K562 (cell line): ENCODE results near the gene NAA80. TPM values are rescaled to one million over a fixed set of nuclear protein-coding genes. Genes with fewer than 3 reads are reported as not detected.

Experiments used
- ATAC-seq: fragments of 200-7000 bp; cut with Tn5 transposase; 3 replicates; pipeline ENCODE4 v1.9.1; 2020; ENCODE audit warnings: moderate library complexity
- BruUV-seq: library from RNA; stranded (reverse); fragments of 400-500 nt; replicated peaks from 2 replicates; lab custom pipeline; 2021; lab: Mats Ljungman, UMichigan
- CTCF ChIA-PET: fragments of 300-600 bp; formaldehyde crosslinking; extraction: SDS; loops from one replicate; lab custom pipeline; 2021; ENCODE audit warnings: low intra/inter-chr PET ratio; lab: Yijun Ruan, JAX
- POLR2A ChIA-PET: fragments of 300-600, 350-650 bp; sonication (Branson Sonifier 250); formaldehyde crosslinking; extraction: SDS; loops from one replicate; lab custom pipeline; 2021; ENCODE audit warnings: antibody characterized with exemption, inconsistent platforms; lab: Yijun Ruan, JAX
- DNase-seq, 4 experiments: peaks; one replicate each; pipeline versions ENCODE4 v3.0.0 to v3.0.0-alpha.2; 2011 to 2018; ENCODE audit warnings: low spot score in 3 of 4, mixed read lengths in 3 of 4; ENCODE audit errors: extremely low read depth in 1 of 4
- FAIRE-seq: peaks from 2 replicates; lab custom pipeline; 2011; peaks lifted over from hg19 to GRCh38; lab: Jason Lieb, UNC
- H2AFZ ChIP-seq: 2 replicates; pipeline ENCODE4 v1.6.0; 2011; ENCODE audit warnings: low read depth, low read length, control low read depth, inconsistent platforms
- H3K27ac ChIP-seq: fragments of 200-600 bp; 3 replicates; pipeline ENCODE4 v1.8.0; 2011; ENCODE audit warnings: low read depth, mild to moderate bottlenecking, control low read depth, inconsistent platforms, low read length, moderate library complexity, mixed read lengths; ENCODE audit errors: extremely low read depth
- H3K27me3 ChIP-seq, 2 experiments: fragments of 300-600 bp in 1 of 2; 2 replicates in 1 of 2; 3 replicates in 1 of 2; pipeline versions ENCODE4 v1.6.0 to v1.8.0; 2011; ENCODE audit warnings: inconsistent platforms in 2 of 2, low read length in 2 of 2, mild to moderate bottlenecking in 1 of 2, mixed read lengths in 1 of 2, moderate library complexity in 1 of 2; ENCODE audit not compliant: control insufficient read depth in 2 of 2, insufficient read depth in 2 of 2
- H3K36me3 ChIP-seq: fragments of 300-600 bp; 3 replicates; pipeline ENCODE4 v1.8.0; 2011; ENCODE audit warnings: mild to moderate bottlenecking, low read length, inconsistent platforms; ENCODE audit not compliant: control insufficient read depth, insufficient read depth
- H3K4me1 ChIP-seq, 2 experiments: fragments of 200-600 bp in 1 of 2; replicated peaks in 1 of 2; 2 replicates in 1 of 2; 3 replicates in 1 of 2; pipeline versions ENCODE4 v1.5.1 to v1.8.0; 2011; ENCODE audit warnings: inconsistent platforms in 2 of 2, low read length in 2 of 2, mild to moderate bottlenecking in 1 of 2, mixed read lengths in 1 of 2, moderate library complexity in 1 of 2; ENCODE audit not compliant: control insufficient read depth in 2 of 2, insufficient read depth in 2 of 2
- H3K4me2 ChIP-seq: 2 replicates; pipeline ENCODE4 v1.6.1; 2011; ENCODE audit warnings: low read length, control low read depth, inconsistent platforms, mixed read lengths; ENCODE audit not compliant: insufficient read depth
- H3K4me3 ChIP-seq: fragments of 200-600 bp; sonication (generic), shearing (Covaris generic); 2 replicates; pipeline ENCODE4 v1.5.1; 2016; ENCODE audit warnings: control low read depth, inconsistent platforms
- H3K79me2 ChIP-seq: fragments of 200-600 bp; 3 replicates; pipeline ENCODE4 v1.8.0; 2011; ENCODE audit warnings: low read length, inconsistent platforms; ENCODE audit not compliant: control insufficient read depth, insufficient read depth
- H3K9ac ChIP-seq, 2 experiments: 2 replicates each; pipeline versions ENCODE4 v1.6.0 to v1.6.1; 2011; ENCODE audit warnings: low read depth in 2 of 2, low read length in 2 of 2, control low read depth in 1 of 2, inconsistent platforms in 1 of 2, mild to moderate bottlenecking in 1 of 2, mixed read lengths in 1 of 2; ENCODE audit not compliant: insufficient read depth in 1 of 2
- H3K9me1 ChIP-seq: one replicate; pipeline ENCODE4 v1.6.0; 2011; ENCODE audit warnings: inconsistent platforms, mild to moderate bottlenecking, low read length, moderate library complexity; ENCODE audit not compliant: control insufficient read depth, insufficient read depth
- H3K9me3 ChIP-seq: replicated peaks from 2 replicates; pipeline ENCODE4 v1.5.1; 2011; ENCODE audit warnings: low read depth, low read length, inconsistent platforms; ENCODE audit not compliant: control insufficient read depth, insufficient read depth
- H4K20me1 ChIP-seq: replicated peaks from 2 replicates; pipeline ENCODE4 v1.6.1; 2011; ENCODE audit warnings: low read length, inconsistent platforms, mixed read lengths; ENCODE audit not compliant: control insufficient read depth, insufficient read depth
- BRCA1 ChIP-seq, 2 experiments: fragments of 450-650 bp in 1 of 2; sonication (generic) in 1 of 2; formaldehyde crosslinking in 1 of 2; IDR thresholded peaks; 2 replicates each; pipeline versions ENCODE4 v1.5.0 to v1.6.1; 2017 to 2020; ENCODE audit warnings: mild to moderate bottlenecking in 1 of 2, missing genetic modification reagents in 1 of 2
- CHD4 ChIP-seq: fragments of 200-600 bp; sonication (generic); IDR thresholded peaks from 3 replicates; pipeline ENCODE4 v1.6.1; 2012; ENCODE audit warnings: low read depth, mild to moderate bottlenecking, mixed read lengths, low read length, inconsistent platforms; ENCODE audit not compliant: insufficient read depth, insufficient replicate concordance, poor library complexity, severe bottlenecking
- E4F1 ChIP-seq: fragments of 250-450 bp; sonication (Bioruptor Pico); IDR thresholded peaks from 2 replicates; pipeline ENCODE4 v1.5.0; 2021; ENCODE audit warnings: mild to moderate bottlenecking, borderline replicate concordance
- HDGF ChIP-seq: fragments of 450-650 bp; IDR thresholded peaks from 2 replicates; pipeline ENCODE4 v1.6.1; 2016
- ZNF263 ChIP-seq: sonication (generic); formaldehyde crosslinking; IDR thresholded peaks from 2 replicates; pipeline ENCODE4 v1.8.0; 2022; ENCODE audit warnings: mild to moderate bottlenecking, missing genetic modification reagents, borderline replicate concordance
- ZNF76 ChIP-seq: fragments of 250-450 bp; sonication (Bioruptor Pico); IDR thresholded peaks from 2 replicates; pipeline ENCODE4 v1.4.0; 2020; ENCODE audit warnings: mild to moderate bottlenecking, moderate library complexity, borderline replicate concordance
- WGBS: fragments of 100-300 bp; shearing (Covaris generic); methylation state at CpG from one replicate; pipeline ENCODE4 v1.1.6; 2016; ENCODE audit warnings: low coverage, mixed read lengths; ENCODE audit not compliant: insufficient coverage; ENCODE audit errors: missing lambda C conversion rate; 5-methylcytosine and 5-hydroxymethylcytosine counted together
- in situ Hi-C: fragments of 300-500 bp; cut with MboI; formaldehyde crosslinking; loops from 4 replicates; pipeline ENCODE4 v1.15.0; 2018; ENCODE audit warnings: inconsistent platforms, mixed read lengths
- intact Hi-C: fragments of 100-400 bp; cut with micrococcal nuclease; formaldehyde crosslinking; loops from 2 replicates; pipeline ENCODE4 v1.14.2; 2022
- polyA plus RNA-seq, 8 experiments: library from polyadenylated mRNA; depleted of rRNA in 4 of 8; stranded (reverse) in 5 of 8; unstranded in 3 of 8; fragments of >200 nt; fragmentation: Nextera tagmentation in 2 of 8; fragmentation: Illumina TruSeq in 1 of 8; extraction: Ambion mirVana in 2 of 8; extraction: Trizol in 1 of 8; gene quantifications; 2 replicates each; pipeline versions ENCODE4 v1.2.1 to v1.2.3, GENCODE V29; 2011 to 2014; ENCODE audit warnings: inconsistent platforms in 1 of 8, missing spikeins in 1 of 8
- total RNA-seq, 7 experiments: library from RNA; depleted of rRNA in 6 of 7; stranded (reverse); fragments of >200 nt in 6 of 7; fragmentation: Illumina TruSeq in 2 of 7; extraction: Trizol in 2 of 7; gene quantifications; 2 replicates each; pipeline versions ENCODE4 v1.2.1 to v1.2.3, GENCODE V29; 2011 to 2021; ENCODE audit warnings: low replicate concordance in 1 of 7
- TF ChIP-seq, protein P1 (sequence below): sonication (generic); formaldehyde crosslinking; IDR thresholded peaks from 2 replicates; pipeline ENCODE4 v1.8.1; 2023; ENCODE audit warnings: mild to moderate bottlenecking, missing genetic modification reagents

Gene NAA80
- total and polyA plus RNA-seq, 9 of the 15 experiments (the other 6 are each of a cell fraction or from before 2014, with no cell fraction given) = 0.82 to 24.0 (median 8.6) TPM

GRCh38 chr3:50273689-50274065, 25.5 kb downstream of the NAA80 start:
- Histone ChIP-seq H3K9me1 (no peaks in the 10 kb centered on the region), H3K4me1 (peaks cover 4 to 61% of the 10 kb centered on the region in 2 experiments; a peak in 3 of 5 replicates), H3K36me3 (no peaks in the 10 kb centered on the region), H3K79me2 (no peaks in the 10 kb centered on the region), H3K4me2 (peak overlapping the region; percentile 43; the same call in 1 of the 2 replicates), H3K4me3 (no peak overlapping the region; the same call in 1 of the 2 replicates), H2AFZ (no peak overlapping the region; the same call in 1 of the 2 replicates), H4K20me1 (no peaks in the 10 kb centered on the region; the same call in 1 of the 2 replicates), H3K9ac (peak overlapping the region in 1 of 2 experiments; percentile 93; a peak in 1 of 4 replicates), H3K9me3 (no peaks in the 10 kb centered on the region), H3K27ac (no peak overlapping the region), H3K27me3 (no peaks in the 10 kb centered on the region)
- TF ChIP-seq ZNF263 = no peak
- no peak for TF ChIP-seq HDGF
- TF ChIP-seq CHD4 = no peak
- TF ChIP-seq, protein P1, sequence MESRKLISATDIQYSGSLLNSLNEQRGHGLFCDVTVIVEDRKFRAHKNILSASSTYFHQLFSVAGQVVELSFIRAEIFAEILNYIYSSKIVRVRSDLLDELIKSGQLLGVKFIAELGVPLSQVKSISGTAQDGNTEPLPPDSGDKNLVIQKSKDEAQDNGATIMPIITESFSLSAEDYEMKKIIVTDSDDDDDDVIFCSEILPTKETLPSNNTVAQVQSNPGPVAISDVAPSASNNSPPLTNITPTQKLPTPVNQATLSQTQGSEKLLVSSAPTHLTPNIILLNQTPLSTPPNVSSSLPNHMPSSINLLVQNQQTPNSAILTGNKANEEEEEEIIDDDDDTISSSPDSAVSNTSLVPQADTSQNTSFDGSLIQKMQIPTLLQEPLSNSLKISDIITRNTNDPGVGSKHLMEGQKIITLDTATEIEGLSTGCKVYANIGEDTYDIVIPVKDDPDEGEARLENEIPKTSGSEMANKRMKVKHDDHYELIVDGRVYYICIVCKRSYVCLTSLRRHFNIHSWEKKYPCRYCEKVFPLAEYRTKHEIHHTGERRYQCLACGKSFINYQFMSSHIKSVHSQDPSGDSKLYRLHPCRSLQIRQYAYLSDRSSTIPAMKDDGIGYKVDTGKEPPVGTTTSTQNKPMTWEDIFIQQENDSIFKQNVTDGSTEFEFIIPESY (CRISPR knock-in tag) = no peak
- no peak for TF ChIP-seq E4F1
- TF ChIP-seq ZNF76 (CRISPR knock-in tag) = no peak
- TF ChIP-seq BRCA1 (IDR thresholded peaks at IDR 0.05) = no peak
- TF ChIP-seq BRCA1 (CRISPR knock-in tag; IDR thresholded peaks at IDR 0.05) = no peak
- POLR2A ChIA-PET = no interaction called here
- intact Hi-C loops = loop anchor here (1.0 to 5.0 kb wide), 4 partner anchors 46 to 151 kb away; no protein-coding TSS in a partner anchor
- DNase-seq (no peak), FAIRE-seq (no peak), ATAC-seq (no peak)
- in situ Hi-C loops = loop anchor here (5.0 kb wide), 2 partner anchors 46 to 81 kb away; partner anchors contain the start of gene GNAT1
- BruUV-seq = no TSS peak
- 29% methylated on average over 10 of the region's 31 CpGs for WGBS
- CTCF ChIA-PET = interaction anchor here (0.6 to 4.1 kb wide), 6 partner anchors 14 to 82 kb away, joined by 3 to 37 read pairs (median 10); partner anchors contain the start of gene GNAT1
